ENCODE results near the gene SESTD1. TPM values are rescaled to one million over a fixed set of nuclear protein-coding genes. Genes with fewer than 3 reads are reported as not detected.

The SESTD1 gene
- total RNA-seq, 4 donors from 2014 or later: 9.7 to 28.1 (median 21.3) TPM

- Histone ChIP-seq H3K4me1 (peaks cover 4 to 8% of the 10 kb centered on the region in 2 donors), H3K9me3 (no peaks in the 10 kb centered on the region), H3K4me3 (replicated peaks in 1 of 3) (no peak overlapping the region), H3K36me3 (no peaks in the 10 kb centered on the region), H3K27ac (no peak overlapping the region), H3K27me3 (no peaks in the 10 kb centered on the region)
- TF ChIP-seq CTCF (IDR thresholded peaks at IDR 0.05): no peak
- no peak for TF ChIP-seq POLR2A (IDR thresholded peaks at IDR 0.05)
- no peak for DNase-seq
- 90 to 92% methylated on average over 1 of the region's 1 CpG for WGBS, 2 donors
- intact Hi-C loops (cut with DNase I): no loop called here
These were observed 21.6 kb downstream of the SESTD1 start for GRCh38 chr2:179243046-179243445.

- Histone ChIP-seq H3K27ac (no peak overlapping the region), H3K4me1 (peaks cover 4 to 8% of the 10 kb centered on the region in 2 donors), H3K27me3 (no peaks in the 10 kb centered on the region), H3K36me3 (no peaks in the 10 kb centered on the region), H3K9me3 (no peaks in the 10 kb centered on the region), H3K4me3 (replicated peaks in 1 of 3) (no peak overlapping the region)
- TF ChIP-seq POLR2A (IDR thresholded peaks at IDR 0.05) (no peak), CTCF (IDR thresholded peaks at IDR 0.05) (no peak)
- intact Hi-C loops (cut with DNase I): no loop called here
- WGBS, 2 donors: 79 to 82% methylated on average over 4 of the region's 4 CpGs
- no peak for DNase-seq
These were observed 23.9 kb downstream of the SESTD1 start for GRCh38 chr2:179240481-179241451.

GRCh38 chr2:179239838-179240237, 24.8 kb downstream of the SESTD1 start:
- no peak for DNase-seq

GRCh38 chr2:179239195-179239594, 25.4 kb downstream of the SESTD1 start:
- intact Hi-C loops (cut with DNase I): no loop called here
- H3K27me3 ChIP-seq: no peaks in the 10 kb centered on the region
- DNase-seq: no peak
- H3K4me3 ChIP-seq (replicated peaks in 1 of 3): no peak overlapping the region
- H3K4me1 ChIP-seq: peaks cover 4 to 8% of the 10 kb centered on the region in 2 donors
- H3K36me3 ChIP-seq: no peaks in the 10 kb centered on the region
- no peak overlapping the region for H3K27ac ChIP-seq
- no peak for TF ChIP-seq CTCF (IDR thresholded peaks at IDR 0.05)
- no peak for TF ChIP-seq POLR2A (IDR thresholded peaks at IDR 0.05)
- H3K9me3 ChIP-seq: no peaks in the 10 kb centered on the region

More at GRCh38 chr2:179239838-179240237, 24.8 kb downstream of the SESTD1 start:
- no peaks in the 10 kb centered on the region for H3K27me3 ChIP-seq
- WGBS, 2 donors: 90 to 91% methylated on average over 2 of the region's 2 CpGs
- no peaks in the 10 kb centered on the region for H3K9me3 ChIP-seq
- intact Hi-C loops (cut with DNase I): no loop called here
- TF ChIP-seq POLR2A (IDR thresholded peaks at IDR 0.05) (no peak), CTCF (IDR thresholded peaks at IDR 0.05) (no peak)
- no peak overlapping the region for H3K27ac ChIP-seq
- no peaks in the 10 kb centered on the region for H3K36me3 ChIP-seq
- H3K4me3 ChIP-seq (replicated peaks in 1 of 3): no peak overlapping the region
- H3K4me1 ChIP-seq: peaks cover 4 to 8% of the 10 kb centered on the region in 2 donors

GRCh38 chr2:179238027-179238426, 26.6 kb downstream of the SESTD1 start:
- peaks cover 4 to 8% of the 10 kb centered on the region in 2 donors for H3K4me1 ChIP-seq
- no peak overlapping the region for H3K4me3 ChIP-seq (replicated peaks in 1 of 3)
- 92 to 98% methylated on average over 1 of the region's 1 CpG for WGBS, 2 donors
- H3K36me3 ChIP-seq: no peaks in the 10 kb centered on the region
- TF ChIP-seq POLR2A (IDR thresholded peaks at IDR 0.05) (no peak), CTCF (IDR thresholded peaks at IDR 0.05) (no peak)
- H3K27ac ChIP-seq: no peak overlapping the region
- no peaks in the 10 kb centered on the region for H3K27me3 ChIP-seq
- DNase-seq: no peak
- H3K9me3 ChIP-seq: no peaks in the 10 kb centered on the region
- intact Hi-C loops (cut with DNase I): no loop called here
